ENCODE results near the gene UBE2D1. TPM values are rescaled to one million over a fixed set of nuclear protein-coding genes. Genes with fewer than 3 reads are reported as not detected.

Gene UBE2D1
- total and polyA plus RNA-seq, 9 of the 15 experiments (the other 6 are each of a cell fraction or from before 2014, with no cell fraction given), result 4.1 to 24.4 (median 12.3) TPM

DNA sequence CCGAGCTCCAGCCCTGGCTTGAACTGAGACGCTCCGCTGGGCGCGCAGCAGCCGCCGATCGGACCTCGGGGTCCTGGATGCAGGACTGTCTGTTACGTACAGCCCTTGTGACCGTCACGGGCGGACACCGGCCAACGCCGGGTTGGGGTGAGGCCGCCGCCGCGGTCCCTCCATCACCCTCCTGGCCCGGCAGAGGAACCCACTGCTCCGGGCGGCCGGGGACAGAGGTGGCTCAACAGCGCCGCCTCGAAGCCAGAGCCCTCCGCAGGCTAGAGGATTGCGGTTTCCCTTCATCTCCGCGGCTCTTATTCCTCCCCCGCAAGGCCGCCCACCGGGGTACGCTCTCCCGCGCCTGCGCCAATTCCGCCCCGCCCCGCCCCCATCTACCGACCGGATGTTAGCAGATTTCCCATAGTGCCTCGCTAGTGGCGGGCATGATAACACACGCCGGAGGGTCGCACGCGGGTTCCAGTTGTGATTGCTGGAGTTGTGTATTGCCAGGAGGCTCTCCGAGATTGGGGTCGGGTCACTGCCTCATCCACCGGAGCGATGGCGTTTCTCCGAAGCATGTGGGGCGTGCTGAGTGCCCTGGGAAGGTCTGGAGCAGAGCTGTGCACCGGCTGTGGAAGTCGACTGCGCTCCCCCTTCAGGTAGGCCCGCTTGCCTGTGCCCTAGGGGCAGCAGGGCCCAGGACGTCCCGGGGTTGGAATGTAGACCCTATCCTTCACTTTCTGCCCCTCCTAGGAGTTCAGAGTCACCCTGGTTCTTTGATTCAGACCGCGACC lies 50.4 kb downstream of the UBE2D1 start, which contains the start of gene TFAM (continued):
- TF ChIP-seq TCF7 (IDR thresholded peaks at IDR 0.05; ENCODE audit: borderline replicate concordance) (peak; percentile 90), ZNF41 (CRISPR knock-in tag; conservative IDR thresholded peaks at IDR 0.05) (0 out of 2 replicates have a peak, but pooled peaks have one; percentile 16), DPF2 (IDR thresholded peaks at IDR 0.05) (peak; percentile 30; the same call in 1 of the 2 replicates), E2F3 (CRISPR knock-in tag; IDR thresholded peaks at IDR 0.05) (peak; percentile 76), POLR2G (IDR thresholded peaks at IDR 0.05; ENCODE audit: low read depth, low read length) (peak; percentile 99), PHB (CRISPR knock-in tag; IDR thresholded peaks at IDR 0.05) (peak; percentile 88), SMARCA4 (IDR thresholded peaks at IDR 0.05) (peak; percentile 23; the same call in 1 of the 2 replicates), CTCF (IDR thresholded peaks at IDR 0.05 in 2 of 3, conservative IDR thresholded peaks at IDR 0.05 in 1 of 3; ENCODE audit: insufficient read depth in 2 of 3, low read depth in 1 of 3, low read length in 3 of 3) (peak; percentile 83 to 91 (median 90)), MAZ (CRISPR knock-in tag; conservative IDR thresholded peaks at IDR 0.05 in 1 of 2, IDR thresholded peaks at IDR 0.05 in 1 of 2) (peak; percentile 76 to 85), ZNF444 (CRISPR knock-in tag; IDR thresholded peaks at IDR 0.05) (0 out of 2 replicates have a peak, but pooled peaks have one; percentile 9), POLR2A (conservative IDR thresholded peaks at IDR 0.05) (peak; percentile 99), ZMIZ1 (IDR thresholded peaks at IDR 0.05; ENCODE audit: low read depth in 2 of 2, low read length in 2 of 2) (peak in 1 of 2 experiments; percentile 72; a peak in 2 of 4 replicates), CREB1 (IDR thresholded peaks at IDR 0.05) (no peak; the same call in 1 of the 2 replicates), CREB1 (CRISPR knock-in tag; IDR thresholded peaks at IDR 0.05) (peak; percentile 48; the same call in 1 of the 2 replicates), PRDM10 (IDR thresholded peaks at IDR 0.05; ENCODE audit: partially characterized antibody) (peak; percentile 67), ZNF740 (CRISPR knock-in tag; IDR thresholded peaks at IDR 0.05) (no peak), ZNF740 (tag; IDR thresholded peaks at IDR 0.05) (0 out of 4 replicates have a peak, but pooled peaks of 1 of the 2 experiments have one; percentile 40), FIP1L1 (IDR thresholded peaks at IDR 0.05; ENCODE audit: low read depth, low read length, poor library complexity, severe bottlenecking) (peak; percentile 67)

Measured in K562 (cell line).